Measurements from ENCODE around the gene ETFA.
A peak's percentile ranks its signal among the peaks of the same experiment; 100 is the strongest.

Gene ETFA

DNA sequence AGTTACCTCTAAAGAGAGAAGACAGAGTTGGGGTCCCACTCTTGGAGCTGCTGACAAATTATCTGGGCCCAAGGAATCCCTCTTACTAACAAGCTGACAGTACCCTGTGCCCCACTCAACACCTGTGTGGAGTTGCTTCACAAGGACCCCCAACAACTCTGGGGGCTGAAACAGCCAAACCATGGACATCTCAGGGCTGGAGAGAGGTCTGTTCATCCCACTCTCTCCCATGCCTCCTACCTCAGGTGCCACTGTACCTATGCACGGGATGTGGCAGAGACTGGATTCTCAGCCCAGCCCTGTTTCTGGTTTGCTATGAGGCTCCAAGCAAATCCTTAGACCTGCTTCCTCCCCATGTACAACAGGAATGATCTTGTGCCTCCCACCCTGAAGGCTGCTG is 101.7 kb downstream of the ETFA start:
- DNase-seq = no peak

GRCh38 chr15:76208786-76209424 is 102.4 kb downstream of the ETFA start:
- DNase-seq = no peak

- DNase-seq = no peak
Measured at GRCh38 chr15:76208084-76208785, 103.0 kb downstream of the ETFA start.

DNA sequence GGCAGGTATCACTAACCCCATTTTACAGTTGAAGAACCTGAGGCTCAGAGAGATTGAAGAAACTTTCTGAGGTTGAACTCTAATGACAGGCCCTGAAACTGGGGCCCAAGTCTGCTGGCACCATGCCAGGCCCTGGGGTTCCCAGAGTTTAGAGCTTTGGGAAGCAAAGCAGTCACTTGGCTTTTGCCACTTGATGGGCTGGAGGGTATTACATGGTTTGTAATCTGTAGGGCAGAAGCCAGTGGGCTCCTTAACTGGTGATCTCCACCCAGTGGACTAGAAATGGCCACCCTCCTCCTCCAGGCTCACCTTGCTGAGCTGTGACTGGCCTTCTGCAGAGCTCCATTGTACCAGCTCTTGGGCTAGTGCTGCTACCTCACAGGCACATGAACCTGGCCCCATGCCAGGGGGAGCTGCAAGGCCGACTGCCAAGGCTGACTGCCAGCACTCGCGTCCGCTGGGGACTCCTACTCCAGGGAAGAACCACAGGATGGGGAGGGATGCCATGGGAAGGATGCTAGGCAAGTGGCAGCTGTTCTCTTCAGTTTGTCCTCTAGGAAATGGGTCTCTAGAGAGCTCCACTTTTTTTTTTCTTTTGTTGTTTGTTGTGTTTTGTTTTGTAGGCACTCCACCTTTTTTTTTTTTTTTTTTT is 104.8 kb downstream of the ETFA start:
- no peak for DNase-seq

DNA sequence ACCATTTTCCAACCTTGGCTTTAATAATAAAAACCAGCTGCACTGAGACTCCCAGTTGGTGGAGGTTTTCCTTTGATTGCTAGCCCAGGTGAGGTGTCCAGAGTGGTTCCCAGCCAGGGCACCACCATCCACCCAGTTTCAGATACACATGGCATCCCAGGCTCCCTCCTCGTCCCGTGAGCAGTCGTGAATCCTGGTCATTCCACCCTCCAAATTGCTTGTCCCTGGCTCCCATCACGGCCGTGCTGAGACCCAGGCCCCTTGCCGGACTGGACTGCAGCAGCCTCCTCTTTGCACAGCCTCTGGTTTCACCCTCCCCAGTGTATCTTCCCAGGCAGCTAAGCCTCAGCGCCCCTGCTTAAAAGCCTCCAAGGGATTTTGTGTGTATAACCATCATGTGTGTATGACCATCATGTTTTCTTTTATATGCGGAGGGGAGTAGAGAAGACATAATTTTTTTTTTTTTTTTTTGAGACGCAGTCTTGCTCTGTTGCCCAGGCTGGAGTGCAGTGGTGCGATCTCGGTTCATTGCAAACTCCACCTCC is 106.3 kb downstream of the ETFA start:
- DNase-seq = peak in 1 of 2 donors; percentile 8

GRCh38 chr15:76204109-76204845 is 107.0 kb downstream of the ETFA start:
- DNase-seq = no peak

DNA sequence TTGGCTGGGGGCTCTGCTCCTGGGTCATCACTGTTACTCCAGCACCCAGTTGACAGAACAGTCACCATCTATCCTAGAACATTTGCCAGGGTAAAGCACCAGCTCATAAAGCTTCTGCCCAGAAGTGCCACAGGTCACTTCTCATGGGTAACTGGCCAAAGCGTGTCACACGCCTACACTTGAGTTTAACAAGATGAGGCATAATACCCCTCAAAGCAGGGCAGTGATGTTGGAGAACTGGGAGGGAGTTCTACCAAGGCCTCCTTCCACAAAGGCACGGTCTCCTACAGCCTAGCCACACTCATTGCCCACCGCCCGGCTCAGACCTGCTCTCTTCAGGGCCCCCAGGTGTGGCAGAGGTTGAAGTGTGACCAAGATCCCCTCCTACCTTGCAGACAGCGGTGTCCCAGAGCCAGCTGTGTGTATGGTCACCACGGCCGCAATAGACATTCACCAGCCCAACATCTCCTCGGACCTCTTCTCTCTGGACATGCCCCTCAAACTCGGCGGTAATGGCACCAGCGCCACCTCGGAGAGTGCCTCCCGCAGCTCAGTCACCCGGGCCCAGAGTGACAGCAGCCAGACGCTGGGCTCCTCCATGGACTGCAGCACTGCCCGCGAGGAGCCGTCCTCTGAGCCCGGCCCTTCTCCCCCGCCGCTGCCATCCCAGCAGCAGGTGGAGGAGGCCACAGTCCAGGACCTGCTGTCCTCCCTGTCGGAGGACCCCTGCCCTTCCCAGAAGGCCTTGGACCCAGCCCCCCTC is 107.7 kb downstream of the ETFA start:
- no peak for DNase-seq

DNA sequence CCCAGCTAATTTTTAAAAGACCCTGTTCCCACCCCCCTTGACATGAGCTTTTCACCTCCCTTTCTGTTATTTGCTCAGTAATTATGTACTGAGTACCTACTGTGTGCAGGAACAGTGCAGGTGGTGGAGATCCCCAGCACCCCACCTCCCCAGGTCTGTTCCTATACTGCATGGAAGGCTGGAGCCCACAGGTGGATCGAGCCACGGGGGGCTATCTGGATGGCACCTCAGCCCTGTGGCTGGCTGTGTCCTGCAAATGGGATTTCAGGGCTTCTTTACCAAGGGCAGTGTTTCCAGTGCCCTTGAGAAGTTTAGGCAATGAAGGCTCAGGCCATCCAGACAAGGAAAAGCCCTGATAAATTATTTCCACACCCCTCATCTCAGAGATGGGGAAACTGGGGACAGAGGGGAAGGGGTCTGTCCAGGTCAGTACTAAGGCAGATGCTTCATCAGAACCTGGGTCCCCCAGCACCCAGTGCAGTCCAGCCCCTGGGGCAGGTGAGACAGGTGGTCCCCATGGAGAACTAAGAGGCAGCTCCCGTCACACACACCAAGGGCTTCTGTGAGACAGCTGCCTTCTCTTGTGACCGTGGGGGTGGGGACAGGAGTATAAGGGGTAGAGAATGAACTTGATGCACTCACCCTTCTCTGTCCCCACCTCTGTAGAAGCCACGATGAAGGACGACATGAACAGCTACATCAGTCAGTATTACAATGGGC is 109.6 kb downstream of the ETFA start:
- DNase-seq = no peak

DNA sequence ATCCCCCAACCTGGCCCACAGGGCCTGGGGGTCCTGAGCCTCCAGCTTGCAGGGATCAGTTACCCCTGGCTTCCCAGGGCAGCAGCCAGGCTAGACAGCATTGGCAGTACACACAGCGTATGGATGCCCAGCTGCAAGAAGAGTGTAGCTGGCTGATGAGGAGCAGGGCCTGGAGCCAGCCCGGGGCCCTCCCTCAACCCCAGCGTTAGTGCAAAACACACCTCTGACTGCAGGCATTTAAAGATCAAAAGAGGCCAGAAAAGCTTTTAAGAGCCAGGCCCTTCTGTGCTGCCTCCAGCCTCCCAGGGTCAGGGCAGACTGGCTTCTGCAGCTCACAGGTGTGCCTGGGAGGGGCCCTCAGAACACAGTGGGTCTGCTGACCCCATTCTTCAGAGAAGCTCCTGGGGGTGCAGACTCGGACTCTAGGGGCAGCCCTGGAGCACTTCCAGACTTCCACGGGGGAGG is 110.6 kb downstream of the ETFA start:
- no peak for DNase-seq

- DNase-seq = no peak
Measured at GRCh38 chr15:76200083-76200465, 111.2 kb downstream of the ETFA start.

DNA sequence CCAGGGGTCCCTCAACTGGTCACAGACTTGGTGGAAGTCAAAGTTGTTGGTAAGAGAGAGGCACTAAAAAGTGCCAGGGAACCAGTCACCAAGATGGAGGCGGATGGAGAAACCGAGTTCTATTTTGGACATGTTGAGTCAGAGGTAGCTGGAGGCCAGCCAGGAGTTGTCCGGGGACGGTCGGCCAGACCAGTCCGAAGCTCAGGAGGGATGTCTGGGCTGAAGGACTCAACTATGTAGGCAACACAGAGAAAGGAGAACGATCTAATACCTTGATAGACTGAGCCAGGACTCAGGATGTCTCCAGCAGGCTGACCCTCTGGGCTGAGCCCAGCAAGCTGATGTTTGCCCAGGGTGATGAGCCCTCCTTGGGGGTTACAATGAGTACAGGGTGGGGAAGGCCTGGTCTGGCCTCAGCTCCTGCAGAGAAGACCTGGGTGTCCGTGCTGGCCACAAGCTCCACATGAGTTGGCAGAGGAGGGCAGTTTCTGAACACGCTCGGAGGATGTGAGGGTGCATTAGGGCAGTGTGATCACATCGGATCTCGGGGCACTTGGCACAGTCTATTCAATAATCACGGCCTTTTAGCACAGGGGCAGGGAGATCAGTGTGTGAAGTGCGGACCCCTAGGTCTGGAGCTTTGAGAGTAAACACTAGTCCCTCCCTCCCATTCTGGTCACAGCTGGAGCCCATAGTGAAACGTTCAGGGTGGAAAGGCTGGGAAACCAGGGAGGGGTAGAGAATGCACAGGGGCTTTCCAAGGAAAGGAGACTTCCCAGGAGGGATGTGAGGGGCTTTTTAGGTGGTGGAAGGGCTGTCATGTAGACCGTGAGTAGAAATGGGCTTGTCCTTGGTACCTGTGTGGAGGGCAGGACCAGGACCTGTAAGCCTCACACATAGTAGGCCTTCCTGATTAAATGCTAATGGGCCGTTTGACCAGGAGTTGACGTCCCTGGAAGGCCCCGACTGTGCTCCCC is 111.9 kb downstream of the ETFA start:
- no peak for DNase-seq

DNA sequence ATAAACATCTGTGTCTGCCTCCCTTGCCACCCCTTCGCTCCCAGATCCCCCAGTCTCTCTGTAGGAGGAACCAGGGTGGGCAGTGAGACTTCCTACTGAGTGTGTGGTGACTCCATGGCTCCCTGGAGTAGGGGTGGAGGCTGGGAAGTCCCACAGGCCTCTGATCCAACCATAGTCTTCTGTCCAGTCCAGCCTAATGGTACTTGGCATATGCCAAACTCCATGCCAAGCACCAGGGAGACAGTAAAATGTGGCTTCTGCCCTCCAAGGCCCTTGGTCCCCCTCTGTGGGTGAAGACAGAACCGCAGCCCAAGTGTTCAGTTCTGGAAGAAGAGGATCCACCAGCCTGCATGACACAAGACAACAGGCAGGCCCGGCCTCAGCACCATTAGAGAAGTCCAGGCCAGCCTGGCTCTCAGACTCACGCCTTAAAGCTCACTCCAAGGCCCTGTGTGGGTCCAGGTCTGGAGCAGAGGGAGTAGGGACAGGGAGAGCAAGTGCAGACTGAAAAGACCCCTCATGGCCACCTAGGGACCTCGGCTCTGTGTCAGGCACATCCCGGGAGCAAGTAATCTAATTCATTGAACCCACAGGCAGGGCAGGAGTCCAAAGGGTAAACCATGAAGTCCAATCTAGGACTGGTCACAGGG is 112.7 kb downstream of the ETFA start:
- DNase-seq = no peak

- no peak for DNase-seq
Measured at GRCh38 chr15:76197703-76198455, 113.4 kb downstream of the ETFA start.

DNA sequence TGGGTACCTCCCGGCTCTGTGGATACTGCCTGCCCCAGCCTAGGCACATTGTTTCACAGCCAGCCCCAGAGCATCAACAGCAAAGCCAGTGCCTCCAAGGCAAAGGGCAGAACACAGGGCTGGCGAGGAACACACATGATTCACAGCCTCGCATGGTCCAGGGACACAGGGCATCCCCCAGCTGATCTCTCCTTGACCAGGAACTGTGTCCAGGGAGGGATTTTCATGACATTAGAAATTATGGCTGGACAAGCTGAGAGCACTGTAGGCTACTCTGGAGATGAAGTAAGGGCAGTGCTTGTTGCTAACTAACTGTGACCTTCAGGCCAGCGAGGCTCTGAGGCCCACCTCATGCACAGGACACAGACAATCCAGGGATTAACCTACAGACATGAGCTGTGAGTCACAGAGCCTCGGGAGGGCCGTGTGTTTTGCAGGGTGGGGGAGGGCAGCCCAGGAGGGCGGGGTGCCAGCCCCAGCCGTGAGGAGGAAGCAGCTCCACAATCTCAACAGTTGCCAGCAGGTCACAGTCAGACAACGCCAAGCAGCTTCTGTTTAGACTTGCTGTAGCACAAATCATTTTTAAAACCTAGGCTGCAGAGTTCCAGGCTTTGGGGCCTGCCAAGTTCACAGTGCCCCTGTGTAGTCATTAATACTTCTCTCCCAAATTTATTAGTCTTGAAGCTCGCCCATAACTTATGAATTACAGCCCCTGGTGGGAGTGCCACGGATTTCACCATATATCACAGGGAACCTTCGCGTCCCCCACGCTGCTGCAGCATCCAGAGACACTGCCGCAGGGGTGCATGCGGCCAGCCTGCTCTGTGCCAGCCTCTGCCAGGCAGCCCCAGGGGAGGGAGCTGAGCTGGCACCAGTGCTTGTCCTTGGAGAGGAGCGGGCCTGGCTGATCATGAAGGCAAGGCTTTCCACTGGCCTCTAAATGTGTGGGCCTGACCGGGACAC is 114.7 kb downstream of the ETFA start:
- no peak for DNase-seq

DNA sequence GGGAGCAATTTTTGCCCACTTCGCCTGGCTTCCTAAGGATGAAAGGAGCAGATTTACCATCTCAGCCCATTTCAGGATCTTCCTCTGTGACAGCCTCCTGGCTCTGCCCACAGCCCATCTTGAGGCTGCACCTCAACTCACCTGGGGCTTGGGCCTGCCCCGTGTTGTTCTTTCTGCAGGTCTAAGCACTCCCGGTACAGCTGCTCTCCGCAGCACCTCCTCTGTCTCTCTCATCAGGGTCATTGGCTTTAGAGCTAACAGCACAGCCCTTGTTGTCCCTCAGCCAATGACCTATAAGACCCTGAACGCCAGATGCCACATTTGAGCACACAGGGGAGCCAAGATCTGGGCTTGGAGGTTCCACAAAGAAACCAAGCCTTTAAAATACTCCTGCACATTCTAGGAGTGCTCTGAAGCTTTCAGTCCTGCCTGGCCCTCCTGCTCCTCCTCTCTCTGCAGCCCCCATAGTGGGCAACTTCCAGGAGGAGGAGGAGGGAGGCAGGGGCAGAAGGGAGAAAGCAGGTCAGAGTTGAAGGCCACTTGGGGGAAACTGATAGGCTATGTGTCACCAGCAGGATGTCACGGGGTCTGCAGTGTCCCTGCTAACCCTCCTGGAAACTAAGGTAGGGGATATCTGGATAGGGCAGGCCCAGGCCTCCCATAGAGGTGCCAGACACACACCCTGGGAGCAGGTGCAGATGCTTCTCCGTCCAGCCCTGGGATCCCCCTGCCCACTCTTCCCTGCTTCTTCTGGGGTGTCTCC is 115.6 kb downstream of the ETFA start:
- no peak for DNase-seq

- no peak for DNase-seq
Measured at GRCh38 chr15:76193934-76194333, 117.3 kb downstream of the ETFA start.

DNA sequence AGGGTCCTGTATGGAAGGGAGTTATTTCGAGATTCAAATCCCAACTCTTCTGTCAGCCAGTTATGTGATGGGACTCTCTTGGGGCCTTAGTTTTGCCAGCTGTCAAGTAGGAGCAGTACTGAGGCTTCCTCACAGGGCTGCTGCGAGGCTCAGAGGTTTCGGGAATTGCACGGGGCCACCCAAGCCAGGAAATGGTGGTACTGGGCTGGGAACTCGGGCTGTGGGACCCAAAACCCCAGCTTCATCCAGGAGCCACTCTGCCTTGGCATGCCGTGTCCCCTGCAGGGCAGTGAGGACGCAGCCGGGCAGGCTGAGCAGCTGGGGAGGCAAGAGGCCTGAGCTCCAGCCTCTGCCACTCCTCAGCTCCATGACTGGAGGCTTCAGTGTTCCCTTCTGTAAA is 118.6 kb downstream of the ETFA start:
- no peak for DNase-seq
